ENCODE data around the gene CACNA2D3.

DNA sequence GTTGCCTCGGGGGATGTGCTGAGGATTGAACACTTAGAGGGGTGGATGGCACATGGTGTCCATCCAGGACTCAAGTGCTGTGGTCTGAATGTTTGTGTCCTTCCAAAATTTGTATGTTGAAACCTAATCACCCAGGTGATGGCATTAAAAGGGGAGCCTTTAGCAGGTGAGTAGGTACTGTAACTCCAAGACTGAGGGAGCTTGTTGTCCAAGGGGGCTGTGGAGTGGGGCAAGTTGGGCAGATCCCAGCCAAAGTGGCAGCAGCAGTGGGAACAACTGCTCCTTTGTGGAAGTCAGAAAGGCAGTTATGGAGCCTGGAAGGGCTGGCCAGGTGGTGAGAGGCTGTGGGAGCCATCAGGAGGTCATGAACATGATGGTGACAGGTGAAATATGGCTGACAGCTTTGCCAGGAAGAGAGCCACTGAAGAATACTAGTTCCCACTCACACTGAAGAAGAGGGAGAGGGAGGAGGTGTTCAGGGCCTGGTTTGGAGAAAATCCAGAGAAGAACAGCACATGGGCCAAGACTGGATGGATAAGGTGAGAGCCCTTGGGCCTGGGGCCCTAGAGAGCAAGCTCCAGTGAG is 385.6 kb downstream of the CACNA2D3 start:
- TF ChIP-seq POLR2AphosphoS5 (IDR thresholded peaks at IDR 0.05; ENCODE audit: insufficient read depth in 1 of 2, low read depth in 1 of 2), result no peak
- TF ChIP-seq, protein P1, sequence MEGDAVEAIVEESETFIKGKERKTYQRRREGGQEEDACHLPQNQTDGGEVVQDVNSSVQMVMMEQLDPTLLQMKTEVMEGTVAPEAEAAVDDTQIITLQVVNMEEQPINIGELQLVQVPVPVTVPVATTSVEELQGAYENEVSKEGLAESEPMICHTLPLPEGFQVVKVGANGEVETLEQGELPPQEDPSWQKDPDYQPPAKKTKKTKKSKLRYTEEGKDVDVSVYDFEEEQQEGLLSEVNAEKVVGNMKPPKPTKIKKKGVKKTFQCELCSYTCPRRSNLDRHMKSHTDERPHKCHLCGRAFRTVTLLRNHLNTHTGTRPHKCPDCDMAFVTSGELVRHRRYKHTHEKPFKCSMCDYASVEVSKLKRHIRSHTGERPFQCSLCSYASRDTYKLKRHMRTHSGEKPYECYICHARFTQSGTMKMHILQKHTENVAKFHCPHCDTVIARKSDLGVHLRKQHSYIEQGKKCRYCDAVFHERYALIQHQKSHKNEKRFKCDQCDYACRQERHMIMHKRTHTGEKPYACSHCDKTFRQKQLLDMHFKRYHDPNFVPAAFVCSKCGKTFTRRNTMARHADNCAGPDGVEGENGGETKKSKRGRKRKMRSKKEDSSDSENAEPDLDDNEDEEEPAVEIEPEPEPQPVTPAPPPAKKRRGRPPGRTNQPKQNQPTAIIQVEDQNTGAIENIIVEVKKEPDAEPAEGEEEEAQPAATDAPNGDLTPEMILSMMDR (IDR thresholded peaks at IDR 0.05), result no peak
